ENCODE measurements around the gene ALKBH8.

The ALKBH8 gene

DNA sequence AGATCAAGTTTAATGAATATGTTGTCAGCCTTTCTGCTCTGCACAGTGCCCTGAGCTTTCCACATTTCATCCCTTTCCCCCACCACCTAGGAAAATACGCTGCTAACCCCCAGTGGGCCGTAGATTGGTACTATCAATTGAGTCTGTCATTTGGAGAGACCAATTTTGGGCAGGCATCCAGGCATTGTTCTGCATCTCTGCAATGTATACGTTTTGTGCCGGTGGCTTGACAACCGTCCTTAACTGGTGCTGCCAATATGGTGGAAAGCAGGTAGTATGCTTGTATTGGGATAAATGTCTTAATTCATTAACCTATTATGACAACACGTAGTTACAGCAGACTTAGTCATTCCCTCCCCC lies 26.7 kb upstream of the ALKBH8 start:
- Histone ChIP-seq H3K4me3 (ENCODE audit: low read length) (no peak overlapping the region), H2AFZ (ENCODE audit: low read depth, low read length) (no peak overlapping the region), H3K4me1 (ENCODE audit: low read length) (no peaks in the 10 kb centered on the region), H3K27me3 (ENCODE audit: low read depth, low read length) (peaks cover 21% of the 10 kb centered on the region), H3K9ac (ENCODE audit: low read length) (no peak overlapping the region), H3K27ac (ENCODE audit: low read length) (no peak overlapping the region), H4K20me1 (ENCODE audit: insufficient read depth, low read length) (no peaks in the 10 kb centered on the region), H3K9me3 (ENCODE audit: insufficient read depth, low read length) (no peaks in the 10 kb centered on the region), H3K79me2 (ENCODE audit: low read length) (no peaks in the 10 kb centered on the region), H3K36me3 (replicated peaks; ENCODE audit: low read depth, low read length) (no peaks in the 10 kb centered on the region), H3K4me2 (ENCODE audit: low read length) (no peak overlapping the region)
- no peak for TF ChIP-seq EZH2phosphoT487 (IDR thresholded peaks at IDR 0.05; ENCODE audit: low read depth)
- TF ChIP-seq, protein P1, sequence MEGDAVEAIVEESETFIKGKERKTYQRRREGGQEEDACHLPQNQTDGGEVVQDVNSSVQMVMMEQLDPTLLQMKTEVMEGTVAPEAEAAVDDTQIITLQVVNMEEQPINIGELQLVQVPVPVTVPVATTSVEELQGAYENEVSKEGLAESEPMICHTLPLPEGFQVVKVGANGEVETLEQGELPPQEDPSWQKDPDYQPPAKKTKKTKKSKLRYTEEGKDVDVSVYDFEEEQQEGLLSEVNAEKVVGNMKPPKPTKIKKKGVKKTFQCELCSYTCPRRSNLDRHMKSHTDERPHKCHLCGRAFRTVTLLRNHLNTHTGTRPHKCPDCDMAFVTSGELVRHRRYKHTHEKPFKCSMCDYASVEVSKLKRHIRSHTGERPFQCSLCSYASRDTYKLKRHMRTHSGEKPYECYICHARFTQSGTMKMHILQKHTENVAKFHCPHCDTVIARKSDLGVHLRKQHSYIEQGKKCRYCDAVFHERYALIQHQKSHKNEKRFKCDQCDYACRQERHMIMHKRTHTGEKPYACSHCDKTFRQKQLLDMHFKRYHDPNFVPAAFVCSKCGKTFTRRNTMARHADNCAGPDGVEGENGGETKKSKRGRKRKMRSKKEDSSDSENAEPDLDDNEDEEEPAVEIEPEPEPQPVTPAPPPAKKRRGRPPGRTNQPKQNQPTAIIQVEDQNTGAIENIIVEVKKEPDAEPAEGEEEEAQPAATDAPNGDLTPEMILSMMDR (IDR thresholded peaks at IDR 0.05; ENCODE audit: low read depth, low read length): no peak

DNA sequence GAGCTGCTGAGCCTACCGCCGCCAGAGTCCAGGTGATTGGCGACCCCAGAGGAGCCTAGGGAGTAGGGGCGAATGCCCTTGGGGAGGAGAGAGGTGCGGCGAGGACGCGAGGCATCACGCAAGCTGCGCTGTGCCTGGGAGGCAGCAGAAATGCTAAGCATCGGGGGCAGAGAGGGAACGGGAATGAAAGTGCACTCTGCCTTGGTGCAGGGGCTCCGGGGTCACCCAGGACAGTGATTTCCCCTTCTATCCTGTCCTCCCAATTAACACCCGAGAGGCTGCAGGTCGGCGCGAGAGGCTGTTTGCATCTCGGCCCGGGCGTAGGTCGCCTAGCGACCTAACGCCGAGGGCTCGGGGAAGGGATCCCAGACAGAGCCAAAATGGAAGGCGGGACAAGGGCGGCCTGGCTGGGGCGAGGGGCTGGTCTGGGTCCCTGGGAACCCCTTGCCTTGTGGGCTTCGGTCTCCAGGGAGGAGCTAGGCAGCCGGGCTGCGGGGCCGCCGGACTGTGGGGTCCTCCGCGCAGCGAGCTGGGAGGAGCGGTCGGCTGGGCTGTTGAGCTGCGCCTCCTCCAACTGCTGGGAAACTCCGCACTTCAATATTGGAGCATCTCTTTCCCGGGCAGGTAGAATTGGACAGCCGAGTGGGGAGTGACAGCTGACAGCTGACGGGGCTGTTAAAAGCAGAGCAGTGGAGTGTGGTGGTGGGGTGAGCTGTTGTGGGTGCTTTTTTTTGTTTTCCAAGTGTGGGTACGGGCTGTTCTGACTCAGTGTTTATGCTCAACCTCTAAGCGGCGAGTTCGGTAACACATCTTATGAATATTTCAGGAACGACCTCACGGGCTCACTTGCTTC lies 26.1 kb upstream of the ALKBH8 start:
- no peak overlapping the region for H3K27ac ChIP-seq (ENCODE audit: low read length)
- H4K20me1 ChIP-seq (ENCODE audit: insufficient read depth, low read length): no peaks in the 10 kb centered on the region
- H2AFZ ChIP-seq (ENCODE audit: low read depth, low read length): peak overlapping the region; percentile 74; the same call in 1 of the 2 replicates
- no peaks in the 10 kb centered on the region for H3K36me3 ChIP-seq (replicated peaks; ENCODE audit: low read depth, low read length)
- peak overlapping the region; percentile 82 for H3K4me3 ChIP-seq (ENCODE audit: low read length)
- peak overlapping the region; percentile 82 for H3K4me2 ChIP-seq (ENCODE audit: low read length)
- no peaks in the 10 kb centered on the region for H3K79me2 ChIP-seq (ENCODE audit: low read length)
- peak overlapping the region; percentile 20; the same call in 1 of the 2 replicates for H3K9ac ChIP-seq (ENCODE audit: low read length)
- TF ChIP-seq, protein P1 (IDR thresholded peaks at IDR 0.05; ENCODE audit: low read depth, low read length): no peak
- no peak for TF ChIP-seq EZH2phosphoT487 (IDR thresholded peaks at IDR 0.05; ENCODE audit: low read depth)
- no peaks in the 10 kb centered on the region for H3K4me1 ChIP-seq (ENCODE audit: low read length)
- no peaks in the 10 kb centered on the region for H3K9me3 ChIP-seq (ENCODE audit: insufficient read depth, low read length)
- H3K27me3 ChIP-seq (ENCODE audit: low read depth, low read length): peaks cover 18% of the 10 kb centered on the region

- Histone ChIP-seq H3K36me3 (replicated peaks; ENCODE audit: low read depth, low read length) (no peaks in the 10 kb centered on the region), H3K4me1 (ENCODE audit: low read length) (no peaks in the 10 kb centered on the region), H3K79me2 (ENCODE audit: low read length) (no peaks in the 10 kb centered on the region), H3K9ac (ENCODE audit: low read length) (peak within 1 kb of the TSS; percentile 20), H2AFZ (ENCODE audit: low read depth, low read length) (peak within 1 kb of the TSS; percentile 74), H3K4me2 (ENCODE audit: low read length) (peak within 1 kb of the TSS; percentile 82), H3K4me3 (ENCODE audit: low read length) (peak within 1 kb of the TSS; percentile 82), H3K27ac (ENCODE audit: low read length) (no peak within 1 kb of the TSS), H3K9me3 (ENCODE audit: insufficient read depth, low read length) (no peaks in the 10 kb centered on the region), H3K27me3 (ENCODE audit: low read depth, low read length) (peaks cover 14% of the 10 kb centered on the region), H4K20me1 (ENCODE audit: insufficient read depth, low read length) (no peaks in the 10 kb centered on the region)
- TF ChIP-seq EZH2phosphoT487 (IDR thresholded peaks at IDR 0.05; ENCODE audit: low read depth): no peak
- TF ChIP-seq, protein P1 (IDR thresholded peaks at IDR 0.05; ENCODE audit: low read depth, low read length): no peak
Observed at GRCh38 chr11:107590460-107591377, 25.2 kb upstream of the ALKBH8 start, which contains the start of gene ELMOD1. TSS of gene ELMOD1 (plus strand) at chr11:107591147. CDS start at chr11:107618190, 27,043 bp downstream.

Data from OCI-LY3 (cell line).